Right atrium auricular region (tissue), 2 donors: ENCODE data around the gene FBXO31. TPM values are rescaled to one million over a fixed set of nuclear protein-coding genes. Genes with fewer than 3 reads are reported as not detected.
A peak's percentile ranks its signal among the peaks of the same experiment; 100 is the strongest.

ENCODE experiments used
- DNase-seq: peaks from one replicate; pipeline ENCODE4 v3.0.0-alpha.2; 2019; ENCODE audit warnings: low spot score
- H3K27ac ChIP-seq, 2 donors: fragments of 200-600 bp; sonication (generic); 1 replicate in 1 of 2; 2 replicates in 1 of 2; pipeline ENCODE4 v1.5.1; 2016 to 2019
- H3K27me3 ChIP-seq, 2 donors: fragments of 200-600 bp; sonication (generic); one replicate each; pipeline versions ENCODE4 v1.5.1 to v1.6.0; 2017 to 2019
- H3K36me3 ChIP-seq: fragments of 200-600 bp; sonication (generic); one replicate; pipeline ENCODE4 v1.5.1; 2016
- H3K4me1 ChIP-seq, 2 donors: fragments of 200-600 bp; sonication (generic); one replicate each; pipeline versions ENCODE4 v1.5.1 to v1.6.0; 2017 to 2019
- H3K4me3 ChIP-seq, 2 donors: fragments of 200-600 bp; sonication (generic); 1 replicate in 1 of 2; 2 replicates in 1 of 2; pipeline ENCODE4 v1.5.1; 2017 to 2019; ENCODE audit warnings: mild to moderate bottlenecking in 1 of 2, moderate library complexity in 1 of 2
- H3K9me3 ChIP-seq, 2 donors: fragments of 200-600 bp; sonication (generic); one replicate each; pipeline ENCODE4 v1.5.1; 2019
- total RNA-seq, 2 donors: library from RNA; depleted of rRNA; stranded (reverse); fragments of >200 nt; gene quantifications; one replicate each; pipeline ENCODE4 v1.1.0, GENCODE V29; 2016
- TF ChIP-seq, protein P1 (sequence below), 2 donors: fragments of 200-600 bp; sonication (generic); IDR thresholded peaks; one replicate each; pipeline ENCODE4 v1.5.1; 2019; ENCODE audit warnings: antibody characterized with exemption in 2 of 2

The FBXO31 gene, protein sequence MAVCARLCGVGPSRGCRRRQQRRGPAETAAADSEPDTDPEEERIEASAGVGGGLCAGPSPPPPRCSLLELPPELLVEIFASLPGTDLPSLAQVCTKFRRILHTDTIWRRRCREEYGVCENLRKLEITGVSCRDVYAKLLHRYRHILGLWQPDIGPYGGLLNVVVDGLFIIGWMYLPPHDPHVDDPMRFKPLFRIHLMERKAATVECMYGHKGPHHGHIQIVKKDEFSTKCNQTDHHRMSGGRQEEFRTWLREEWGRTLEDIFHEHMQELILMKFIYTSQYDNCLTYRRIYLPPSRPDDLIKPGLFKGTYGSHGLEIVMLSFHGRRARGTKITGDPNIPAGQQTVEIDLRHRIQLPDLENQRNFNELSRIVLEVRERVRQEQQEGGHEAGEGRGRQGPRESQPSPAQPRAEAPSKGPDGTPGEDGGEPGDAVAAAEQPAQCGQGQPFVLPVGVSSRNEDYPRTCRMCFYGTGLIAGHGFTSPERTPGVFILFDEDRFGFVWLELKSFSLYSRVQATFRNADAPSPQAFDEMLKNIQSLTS
- total RNA-seq, result 10 to 100 TPM; 39.3 to 53.1 TPM

DNA sequence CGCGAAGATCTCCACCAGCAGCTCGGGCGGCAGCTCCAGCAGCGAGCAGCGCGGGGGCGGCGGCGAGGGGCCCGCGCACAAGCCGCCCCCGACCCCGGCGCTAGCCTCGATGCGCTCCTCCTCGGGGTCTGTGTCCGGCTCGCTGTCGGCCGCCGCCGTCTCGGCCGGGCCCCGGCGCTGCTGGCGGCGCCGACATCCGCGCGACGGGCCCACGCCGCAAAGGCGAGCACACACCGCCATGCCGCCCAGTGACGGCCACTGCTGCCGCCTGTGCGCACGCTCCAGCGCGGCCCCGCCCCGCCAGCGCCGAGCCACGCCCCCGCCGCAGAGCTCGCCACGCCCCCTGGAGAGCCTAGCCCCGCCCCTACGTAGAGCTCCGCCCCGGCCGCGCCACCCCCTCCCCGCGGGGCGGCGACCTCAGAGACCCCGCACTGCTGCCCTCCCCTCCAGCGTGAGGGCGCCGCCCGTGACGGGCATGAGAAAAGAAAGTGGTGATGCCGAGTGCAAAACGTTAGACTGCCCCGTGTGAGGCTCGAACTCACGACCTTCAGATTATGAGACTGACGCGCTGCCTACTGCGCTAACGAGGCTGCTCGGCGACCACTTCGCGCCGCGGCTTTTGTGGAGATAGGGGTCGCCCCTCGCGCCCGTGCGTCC lies at the start of gene FBXO31:
Gene FBXO31, minus strand, starts transcription at position 272 of the 657 bp plus-strand sequence. Its CDS starts 32 bp downstream, at position 240.
- Histone ChIP-seq H3K4me1 (peaks cover 0 to 64% of the 10 kb centered on the region in 2 donors), H3K4me3 (peak within 1 kb of the TSS; percentile 63 to 91), H3K27me3 (no peaks in the 10 kb centered on the region), H3K27ac (peak within 1 kb of the TSS; percentile 98), H3K9me3 (no peaks in the 10 kb centered on the region), H3K36me3 (no peaks in the 10 kb centered on the region)
- peak; percentile 88 for DNase-seq
- TF ChIP-seq, protein P1, sequence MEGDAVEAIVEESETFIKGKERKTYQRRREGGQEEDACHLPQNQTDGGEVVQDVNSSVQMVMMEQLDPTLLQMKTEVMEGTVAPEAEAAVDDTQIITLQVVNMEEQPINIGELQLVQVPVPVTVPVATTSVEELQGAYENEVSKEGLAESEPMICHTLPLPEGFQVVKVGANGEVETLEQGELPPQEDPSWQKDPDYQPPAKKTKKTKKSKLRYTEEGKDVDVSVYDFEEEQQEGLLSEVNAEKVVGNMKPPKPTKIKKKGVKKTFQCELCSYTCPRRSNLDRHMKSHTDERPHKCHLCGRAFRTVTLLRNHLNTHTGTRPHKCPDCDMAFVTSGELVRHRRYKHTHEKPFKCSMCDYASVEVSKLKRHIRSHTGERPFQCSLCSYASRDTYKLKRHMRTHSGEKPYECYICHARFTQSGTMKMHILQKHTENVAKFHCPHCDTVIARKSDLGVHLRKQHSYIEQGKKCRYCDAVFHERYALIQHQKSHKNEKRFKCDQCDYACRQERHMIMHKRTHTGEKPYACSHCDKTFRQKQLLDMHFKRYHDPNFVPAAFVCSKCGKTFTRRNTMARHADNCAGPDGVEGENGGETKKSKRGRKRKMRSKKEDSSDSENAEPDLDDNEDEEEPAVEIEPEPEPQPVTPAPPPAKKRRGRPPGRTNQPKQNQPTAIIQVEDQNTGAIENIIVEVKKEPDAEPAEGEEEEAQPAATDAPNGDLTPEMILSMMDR (IDR thresholded peaks at IDR 0.05), result no peak

DNA sequence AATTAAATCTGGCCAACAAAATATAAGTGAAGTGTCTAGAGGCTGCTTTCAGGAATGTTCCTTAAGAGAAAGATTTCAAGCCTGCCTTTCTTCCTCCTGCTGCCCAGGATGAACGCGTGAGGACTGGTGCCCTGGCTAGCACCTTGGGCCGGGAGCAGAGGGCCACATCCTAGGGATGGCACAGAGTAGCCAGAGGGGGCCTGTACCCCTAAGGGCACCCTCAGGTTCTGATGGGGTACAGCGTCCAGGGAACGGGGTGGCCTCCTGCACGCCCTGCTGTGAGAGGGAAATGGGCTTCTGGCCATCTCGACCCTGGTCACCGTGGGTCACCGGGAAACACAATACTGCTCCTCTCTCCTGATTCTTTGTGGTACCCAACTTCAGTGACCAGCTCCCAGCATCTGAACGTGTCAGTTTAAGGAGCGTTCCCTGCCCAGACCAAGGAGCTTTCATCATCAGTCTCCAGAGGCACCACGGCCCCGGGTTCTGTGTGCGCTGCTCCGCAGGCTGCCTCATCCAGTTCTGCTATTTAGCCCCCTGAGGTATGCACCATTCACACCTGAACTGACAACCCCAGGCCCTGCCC lies 48.8 kb upstream of the FBXO31 start:
- H3K4me1 ChIP-seq, result peaks cover 0 to 29% of the 10 kb centered on the region in 2 donors
- H3K4me3 ChIP-seq, result no peak overlapping the region
- no peak overlapping the region for H3K27ac ChIP-seq
- no peaks in the 10 kb centered on the region for H3K27me3 ChIP-seq
- no peaks in the 10 kb centered on the region for H3K9me3 ChIP-seq
- no peak for DNase-seq
- H3K36me3 ChIP-seq, result peaks cover 9% of the 10 kb centered on the region
- TF ChIP-seq, protein P1 (IDR thresholded peaks at IDR 0.05), result no peak

DNA sequence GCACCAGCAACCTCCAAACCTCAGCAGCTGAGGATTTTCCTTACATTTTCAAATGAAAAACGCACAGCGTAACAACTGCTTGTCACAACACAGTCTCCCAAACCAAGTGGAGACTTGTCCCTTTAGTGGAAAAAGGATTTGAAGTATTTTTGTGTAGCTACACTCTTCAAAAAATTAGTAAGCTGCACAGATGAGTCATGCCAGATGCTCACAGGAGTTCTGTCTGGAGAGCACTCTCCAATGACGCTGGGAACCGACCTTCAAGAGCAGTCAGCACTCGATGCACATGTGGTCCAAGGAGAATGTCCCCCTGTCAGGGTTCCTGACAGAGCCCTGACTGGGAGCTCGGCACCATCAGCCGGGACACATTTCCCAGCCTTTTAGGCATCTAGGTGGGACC lies 48.4 kb upstream of the FBXO31 start:
- Histone ChIP-seq H3K4me3 (no peak overlapping the region), H3K27ac (peak overlapping the region in 1 of 2 donors; percentile 7)

DNA sequence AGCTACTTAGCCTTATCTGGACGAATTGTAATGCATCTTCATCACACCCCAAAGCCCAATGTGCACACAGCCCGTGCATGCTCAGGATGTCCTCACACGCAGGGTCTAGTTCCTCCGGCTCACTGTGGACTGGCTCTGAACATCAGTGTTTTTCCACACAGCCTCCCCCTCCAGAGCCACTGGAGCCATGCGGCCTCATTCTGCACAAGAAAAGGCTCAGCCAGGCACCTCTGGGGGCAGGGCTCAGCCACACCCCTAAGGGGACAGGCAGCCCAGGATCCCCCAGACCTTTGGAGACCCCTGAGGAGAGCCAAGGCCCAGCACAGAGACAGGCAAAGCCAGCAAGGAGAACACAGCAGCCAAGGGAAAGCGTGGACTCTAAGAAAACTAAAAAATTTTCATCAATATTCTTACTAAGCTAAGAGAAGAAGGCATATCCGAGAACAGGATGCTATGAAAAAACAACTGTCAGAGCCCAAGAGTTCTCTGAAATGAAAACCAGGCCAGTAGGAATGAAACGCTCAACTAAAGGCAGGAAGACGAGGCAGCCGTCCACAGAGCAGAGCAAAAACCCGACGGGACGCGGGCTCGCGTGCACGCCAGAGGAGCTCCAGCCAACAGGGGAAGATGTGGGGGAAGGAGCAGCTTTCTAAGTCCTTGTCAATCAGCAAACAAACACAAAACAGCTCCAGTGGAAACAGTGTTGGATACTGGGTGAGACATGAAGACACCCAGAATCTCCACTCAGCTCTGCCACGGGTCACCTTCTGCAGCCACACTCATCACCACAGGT lies 43.0 kb upstream of the FBXO31 start:
- Histone ChIP-seq H3K9me3 (no peaks in the 10 kb centered on the region), H3K27me3 (no peaks in the 10 kb centered on the region), H3K27ac (no peak overlapping the region), H3K36me3 (peaks cover 33% of the 10 kb centered on the region), H3K4me3 (no peak overlapping the region), H3K4me1 (peaks cover 0 to under 1% of the 10 kb centered on the region in 2 donors)
- TF ChIP-seq, protein P1 (IDR thresholded peaks at IDR 0.05), result no peak
- DNase-seq, result no peak

More for the DNA sequence above, 48.4 kb upstream of the FBXO31 start:
- Histone ChIP-seq H3K27me3 (no peaks in the 10 kb centered on the region), H3K4me1 (peaks cover 0 to 28% of the 10 kb centered on the region in 2 donors), H3K36me3 (peaks cover 9% of the 10 kb centered on the region), H3K9me3 (no peaks in the 10 kb centered on the region)
- DNase-seq, result no peak
- TF ChIP-seq, protein P1 (IDR thresholded peaks at IDR 0.05), result no peak

DNA sequence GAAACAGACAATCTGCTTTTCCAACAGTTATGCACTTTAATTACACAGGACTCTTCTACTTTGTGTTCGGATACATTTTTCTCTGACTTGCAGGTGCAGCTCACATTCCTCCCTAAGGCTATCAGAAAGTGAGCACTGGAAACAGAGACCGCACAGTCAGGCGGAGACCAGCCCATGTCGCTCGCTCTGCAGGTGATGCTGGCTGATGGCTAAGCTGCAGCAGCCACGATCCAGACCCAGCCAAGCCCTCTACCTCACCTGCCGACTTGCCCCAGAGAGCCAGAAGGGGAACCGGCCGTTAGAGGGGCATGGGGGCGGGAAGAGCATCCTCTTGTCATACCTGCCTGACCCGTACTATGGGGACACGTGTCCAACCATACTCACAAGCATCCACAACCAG lies 42.4 kb upstream of the FBXO31 start:
- TF ChIP-seq, protein P1 (IDR thresholded peaks at IDR 0.05), result no peak
- H3K9me3 ChIP-seq, result no peaks in the 10 kb centered on the region
- peaks cover 40% of the 10 kb centered on the region for H3K36me3 ChIP-seq
- no peak for DNase-seq
- H3K27ac ChIP-seq, result no peak overlapping the region
- H3K4me3 ChIP-seq, result no peak overlapping the region
- no peaks in the 10 kb centered on the region for H3K27me3 ChIP-seq
- H3K4me1 ChIP-seq, result no peaks in the 10 kb centered on the region
